Chondrocyte (in vitro differentiated cells): ENCODE measurements around the gene PRR12. TPM values are rescaled to one million over a fixed set of nuclear protein-coding genes. Genes with fewer than 3 reads are reported as not detected.
A peak's percentile ranks its signal among the peaks of the same experiment; 100 is the strongest.

Experiments used
- DNase-seq: peaks from one replicate; pipeline ENCODE4 v3.0.0; 2021; ENCODE audit warnings: mixed read lengths, low spot score
- H3K27ac Mint-ChIP-seq: one replicate; pipeline ENCODE4 v1.8.0; 2021; ENCODE audit warnings: mild to moderate bottlenecking, moderate library complexity, mixed read lengths; ENCODE audit not compliant: unreplicated experiment
- H3K27me3 Mint-ChIP-seq: 2 replicates; pipeline ENCODE4 v1.8.0; 2021; ENCODE audit warnings: low read depth, mixed read lengths
- H3K36me3 Mint-ChIP-seq: 2 replicates; pipeline ENCODE4 v1.8.0; 2021; ENCODE audit warnings: low read depth, mixed read lengths
- H3K4me1 Mint-ChIP-seq: 2 replicates; pipeline ENCODE4 v1.8.0; 2021; ENCODE audit warnings: low read depth, mild to moderate bottlenecking, mixed read lengths
- H3K4me3 Mint-ChIP-seq: one replicate; pipeline ENCODE4 v1.8.0; 2021; ENCODE audit warnings: mild to moderate bottlenecking, moderate library complexity, mixed read lengths; ENCODE audit not compliant: unreplicated experiment
- H3K9me3 Mint-ChIP-seq: 2 replicates; pipeline ENCODE4 v1.8.0; 2021; ENCODE audit warnings: low read depth, mixed read lengths
- CTCF ChIP-seq: fragments of 200-600 bp; sonication (generic); IDR thresholded peaks from 2 replicates; pipeline ENCODE4 v1.5.0; 2021; ENCODE audit warnings: antibody characterized with exemption, mild to moderate bottlenecking, moderate library complexity
- total RNA-seq: library from RNA; stranded (reverse); gene quantifications from 3 replicates; pipeline ENCODE4 v1.2.1, GENCODE V29; 2021

PRR12 gene
- total RNA-seq, 1 donor from 2014 or later = 23.8 TPM

GRCh38 chr19:49592486-49593232 lies 1.7 kb downstream of the PRR12 start:
- DNase-seq = no peak
- peaks cover 11% of the 10 kb centered on the region for H3K36me3 Mint-ChIP-seq
- H3K4me3 Mint-ChIP-seq = peak overlapping the region; percentile 83
- H3K4me1 Mint-ChIP-seq = peaks cover 25% of the 10 kb centered on the region
- no peak for TF ChIP-seq CTCF
- no peaks in the 10 kb centered on the region for H3K9me3 Mint-ChIP-seq
- H3K27me3 Mint-ChIP-seq = no peaks in the 10 kb centered on the region
- H3K27ac Mint-ChIP-seq = peak overlapping the region; percentile 94

- H3K27me3 Mint-ChIP-seq = no peaks in the 10 kb centered on the region
- TF ChIP-seq CTCF = no peak
- H3K27ac Mint-ChIP-seq = peak overlapping the region; percentile 94
- peaks cover 25% of the 10 kb centered on the region for H3K4me1 Mint-ChIP-seq
- H3K9me3 Mint-ChIP-seq = no peaks in the 10 kb centered on the region
- H3K4me3 Mint-ChIP-seq = peak overlapping the region; percentile 83
- peaks cover 13% of the 10 kb centered on the region for H3K36me3 Mint-ChIP-seq
- peak; percentile 97 for DNase-seq
These were observed 2.5 kb downstream of the PRR12 start for GRCh38 chr19:49593233-49594113.

- peaks cover 25% of the 10 kb centered on the region for H3K4me1 Mint-ChIP-seq
- H3K9me3 Mint-ChIP-seq = no peaks in the 10 kb centered on the region
- H3K4me3 Mint-ChIP-seq = peak overlapping the region; percentile 83
- peak overlapping the region; percentile 94 for H3K27ac Mint-ChIP-seq
- no peak for DNase-seq
- H3K36me3 Mint-ChIP-seq = peaks cover 15% of the 10 kb centered on the region
- no peak for TF ChIP-seq CTCF
- no peaks in the 10 kb centered on the region for H3K27me3 Mint-ChIP-seq
These were observed 3.4 kb downstream of the PRR12 start for GRCh38 chr19:49594157-49594992.

GRCh38 chr19:49594993-49595818 lies 4.2 kb downstream of the PRR12 start:
- peaks cover 22% of the 10 kb centered on the region for H3K4me1 Mint-ChIP-seq
- TF ChIP-seq CTCF = no peak
- peaks cover 19% of the 10 kb centered on the region for H3K36me3 Mint-ChIP-seq
- no peak overlapping the region for H3K4me3 Mint-ChIP-seq
- H3K9me3 Mint-ChIP-seq = no peaks in the 10 kb centered on the region
- H3K27ac Mint-ChIP-seq = no peak overlapping the region
- no peak for DNase-seq
- H3K27me3 Mint-ChIP-seq = no peaks in the 10 kb centered on the region
